ENCODE data around the gene SMIM3.

GRCh38 chr5:150759334-150759583 lies 19.3 kb upstream of the SMIM3 start:
- TF ChIP-seq POLR2AphosphoS5 (IDR thresholded peaks at IDR 0.05): no peak
- TF ChIP-seq RAD21 (conservative IDR thresholded peaks at IDR 0.05): no peak

Data from neural cell (in vitro differentiated cells).